A673 (cell line): ENCODE data around the gene FXR2. TPM values are rescaled to one million over a fixed set of nuclear protein-coding genes. Genes with fewer than 3 reads are reported as not detected.

ENCODE experiments used
- BruUV-seq: library from RNA; stranded (reverse); fragments of 400-500 nt; replicated peaks from 2 replicates; lab custom pipeline; 2021; lab: Mats Ljungman, UMichigan
- CTCF ChIA-PET: fragments of 300-600 bp; sonication (Branson Sonifier 250); formaldehyde crosslinking; loops from one replicate; lab custom pipeline; 2022; ENCODE audit warnings: antibody characterized with exemption; lab: Charles Lee
- POLR2A ChIA-PET: fragments of 300-600 bp; sonication (Branson Sonifier 250); formaldehyde crosslinking; loops from one replicate; lab custom pipeline; 2022; ENCODE audit warnings: antibody characterized with exemption; ENCODE audit not compliant: low non-redundant PET; lab: Charles Lee
- DNase-seq: peaks from one replicate; pipeline ENCODE4 v3.0.0-alpha.2; 2015; ENCODE audit warnings: low spot score
- H3K27ac ChIP-seq: fragments of 200-600 bp; sonication (generic); 2 replicates; pipeline ENCODE4 v1.5.1; 2016; ENCODE audit warnings: mixed run types, low read depth, mild to moderate bottlenecking, mixed read lengths, antibody characterized with exemption, low read length; ENCODE audit not compliant: poor library complexity, severe bottlenecking
- H3K27me3 ChIP-seq: fragments of 200-600 bp; sonication (generic); replicated peaks from 2 replicates; pipeline ENCODE4 v1.6.1; 2017; ENCODE audit warnings: mixed run types, low read depth, mild to moderate bottlenecking, mixed read lengths, antibody characterized with exemption, low read length; ENCODE audit not compliant: insufficient read depth, poor library complexity
- H3K36me3 ChIP-seq: fragments of 200-600 bp; sonication (generic); 2 replicates; pipeline ENCODE4 v1.6.1; 2016; ENCODE audit warnings: mixed run types, mild to moderate bottlenecking, mixed read lengths, antibody characterized with exemption, low read length; ENCODE audit not compliant: insufficient read depth, poor library complexity, severe bottlenecking
- H3K4me1 ChIP-seq: fragments of 200-600 bp; sonication (generic); 2 replicates; pipeline ENCODE4 v1.6.1; 2017; ENCODE audit warnings: mixed run types, mild to moderate bottlenecking, mixed read lengths, antibody characterized with exemption, low read length; ENCODE audit not compliant: insufficient read depth, poor library complexity, severe bottlenecking
- H3K4me3 ChIP-seq: fragments of 200-600 bp; sonication (generic); 2 replicates; pipeline ENCODE4 v1.5.1; 2016; ENCODE audit warnings: low read depth, mixed run types, mild to moderate bottlenecking, mixed read lengths, low read length; ENCODE audit not compliant: poor library complexity, severe bottlenecking
- H3K9me3 ChIP-seq: fragments of 200-600 bp; sonication (generic); 2 replicates; pipeline ENCODE4 v1.6.1; 2016; ENCODE audit warnings: mixed run types, low read depth, mild to moderate bottlenecking, mixed read lengths, antibody characterized with exemption, low read length; ENCODE audit not compliant: poor library complexity, severe bottlenecking
- EZH2 ChIP-seq: fragments of 200-600 bp; sonication (generic); IDR thresholded peaks from 2 replicates; pipeline ENCODE4 v1.6.1; 2017; ENCODE audit warnings: borderline replicate concordance, low read depth, mild to moderate bottlenecking, mixed read lengths, antibody characterized with exemption, low read length; ENCODE audit not compliant: poor library complexity, severe bottlenecking
- intact Hi-C: fragments of 100-400 bp; cut with micrococcal nuclease; formaldehyde crosslinking; loops from one replicate; pipeline ENCODE4 v1.10.0; 2022; ENCODE audit not compliant: unreplicated experiment
- total RNA-seq: library from RNA; stranded (reverse); gene quantifications from 2 replicates; pipeline ENCODE4 v1.2.3, GENCODE V29; 2021
- TF ChIP-seq, protein P1 (sequence below): fragments of 300-800, 200-600 bp; sonication (generic); conservative IDR thresholded peaks from 2 replicates; pipeline ENCODE4 v1.5.1; 2017; ENCODE audit warnings: low read depth, mild to moderate bottlenecking, antibody characterized with exemption, low read length, moderate library complexity, mixed read lengths

FXR2 gene
- total RNA-seq, 1 experiment from 2014 or later, result 101 TPM

DNA sequence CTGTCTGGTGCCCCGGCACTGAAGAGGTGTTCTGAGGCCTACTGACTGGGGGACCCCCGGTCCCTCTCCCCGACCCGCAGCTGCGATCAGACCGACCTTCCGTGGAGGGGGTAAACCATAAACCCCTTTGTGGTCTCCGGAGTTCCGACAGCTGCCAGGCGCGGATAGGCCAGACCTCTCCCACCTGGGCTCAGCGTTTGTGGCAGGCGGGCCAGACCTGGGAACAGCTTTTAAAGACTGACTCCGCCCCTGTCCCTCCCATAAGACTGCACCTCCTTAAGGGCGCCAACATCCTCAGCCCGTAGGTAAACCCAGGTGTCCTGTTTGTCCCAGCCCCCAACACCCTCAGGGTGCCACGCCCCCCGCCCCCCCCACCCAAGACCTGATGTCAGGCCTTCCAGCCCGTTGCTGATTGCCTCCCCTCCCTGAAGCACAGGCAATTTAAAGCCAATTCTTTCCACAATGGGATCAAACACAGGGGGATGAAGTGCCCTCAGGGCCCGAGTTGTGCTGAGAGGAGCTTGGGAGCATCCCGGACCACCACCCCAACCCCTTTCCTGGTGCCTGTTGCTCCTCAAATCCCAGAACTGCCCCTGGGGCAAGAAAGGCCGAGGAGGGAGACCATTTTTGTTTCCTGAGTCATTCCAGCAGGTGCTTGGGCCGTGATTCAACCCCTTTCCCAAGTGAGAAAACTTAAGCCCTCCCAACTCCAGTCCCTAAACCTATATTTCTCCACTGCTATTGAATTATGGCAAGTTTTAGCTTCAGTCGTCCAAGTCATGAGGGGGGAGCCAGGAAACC lies 24.6 kb downstream of the FXR2 start, which contains the start of gene SOX15:
TSS of gene SOX15 (minus strand) at position 204 of the 801 bp plus-strand sequence. CDS start 418 bp downstream, outside the sequence.
- ChIA-PET CTCF (interaction anchor here (1.1 to 1.2 kb wide), 3 partner anchors 10 to 97 kb away, joined by 6 to 9 read pairs (median 7); partner anchors contain the start of genes CD68, TP53 and WRAP53), POLR2A (interaction anchor here (1.7 kb wide), 1 partner anchor 98 kb away, joined by 3 read pairs; the partner anchor contains the start of gene WRAP53)
- BruUV-seq, result no TSS peak
- Histone ChIP-seq H3K36me3 (peaks cover 79% of the 10 kb centered on the region), H3K27me3 (no peaks in the 10 kb centered on the region), H3K4me3 (no peak within 1 kb of the TSS), H3K4me1 (peaks cover 6% of the 10 kb centered on the region), H3K9me3 (no peaks in the 10 kb centered on the region), H3K27ac (peak within 1 kb of the TSS; percentile 60)
- TF ChIP-seq, protein P1, sequence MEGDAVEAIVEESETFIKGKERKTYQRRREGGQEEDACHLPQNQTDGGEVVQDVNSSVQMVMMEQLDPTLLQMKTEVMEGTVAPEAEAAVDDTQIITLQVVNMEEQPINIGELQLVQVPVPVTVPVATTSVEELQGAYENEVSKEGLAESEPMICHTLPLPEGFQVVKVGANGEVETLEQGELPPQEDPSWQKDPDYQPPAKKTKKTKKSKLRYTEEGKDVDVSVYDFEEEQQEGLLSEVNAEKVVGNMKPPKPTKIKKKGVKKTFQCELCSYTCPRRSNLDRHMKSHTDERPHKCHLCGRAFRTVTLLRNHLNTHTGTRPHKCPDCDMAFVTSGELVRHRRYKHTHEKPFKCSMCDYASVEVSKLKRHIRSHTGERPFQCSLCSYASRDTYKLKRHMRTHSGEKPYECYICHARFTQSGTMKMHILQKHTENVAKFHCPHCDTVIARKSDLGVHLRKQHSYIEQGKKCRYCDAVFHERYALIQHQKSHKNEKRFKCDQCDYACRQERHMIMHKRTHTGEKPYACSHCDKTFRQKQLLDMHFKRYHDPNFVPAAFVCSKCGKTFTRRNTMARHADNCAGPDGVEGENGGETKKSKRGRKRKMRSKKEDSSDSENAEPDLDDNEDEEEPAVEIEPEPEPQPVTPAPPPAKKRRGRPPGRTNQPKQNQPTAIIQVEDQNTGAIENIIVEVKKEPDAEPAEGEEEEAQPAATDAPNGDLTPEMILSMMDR, result no peak
- TF ChIP-seq EZH2, result no peak
- DNase-seq, result no peak
- intact Hi-C loops, result no loop called here

DNA sequence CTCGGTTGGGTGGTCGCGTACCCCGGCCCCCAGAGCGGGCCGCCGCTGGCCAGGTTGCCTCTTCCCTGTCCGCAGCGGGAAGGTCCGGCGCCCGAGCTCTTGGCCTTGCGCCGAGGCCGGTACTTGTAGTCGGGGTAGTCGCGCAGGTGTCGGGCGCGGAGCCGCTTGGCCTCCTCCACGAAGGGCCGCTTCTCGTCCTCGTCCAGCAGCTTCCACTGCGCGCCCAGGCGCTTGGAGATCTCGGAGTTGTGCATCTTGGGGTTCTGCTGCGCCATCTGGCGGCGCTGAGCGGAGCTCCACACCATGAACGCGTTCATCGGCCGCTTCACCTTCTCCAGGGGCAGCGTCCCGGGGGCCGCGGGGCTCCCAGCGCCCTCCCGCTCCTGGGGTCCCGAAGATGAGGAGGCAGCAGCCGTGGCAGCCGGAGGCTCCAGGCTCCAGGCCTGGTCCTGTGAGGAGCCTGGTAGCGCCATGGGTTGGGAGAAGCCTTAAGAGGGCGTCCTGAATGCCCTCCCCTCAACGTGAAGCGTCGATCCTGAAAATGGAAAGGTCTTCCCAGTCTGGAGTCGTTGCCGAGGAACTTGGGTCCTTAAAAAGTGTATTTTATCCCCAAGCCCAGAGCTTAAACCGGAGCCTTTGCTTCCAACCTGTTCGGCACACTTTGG lies 25.4 kb downstream of the FXR2 start:
- no peaks in the 10 kb centered on the region for H3K9me3 ChIP-seq
- no peaks in the 10 kb centered on the region for H3K27me3 ChIP-seq
- peak; percentile 90 for DNase-seq
- no peak overlapping the region for H3K4me3 ChIP-seq
- TF ChIP-seq, protein P1, result peak; percentile 94
- TF ChIP-seq EZH2, result no peak
- peaks cover 72% of the 10 kb centered on the region for H3K36me3 ChIP-seq
- no TSS peak for BruUV-seq
- intact Hi-C loops, result no loop called here
- CTCF ChIA-PET, result interaction anchor here (0.6 to 1.2 kb wide), 8 partner anchors 9 to 544 kb away, joined by 3 to 9 read pairs (median 4); partner anchors contain the start of genes CD68, FXR2, TP53 and WRAP53
- H3K4me1 ChIP-seq, result peaks cover 10% of the 10 kb centered on the region
- peak overlapping the region; percentile 48 for H3K27ac ChIP-seq
- POLR2A ChIA-PET, result interaction anchor here (0.5 to 1.7 kb wide), 2 partner anchors 99 to 105 kb away, joined by 3 read pairs; partner anchors contain the start of genes POLR2A and WRAP53

DNA sequence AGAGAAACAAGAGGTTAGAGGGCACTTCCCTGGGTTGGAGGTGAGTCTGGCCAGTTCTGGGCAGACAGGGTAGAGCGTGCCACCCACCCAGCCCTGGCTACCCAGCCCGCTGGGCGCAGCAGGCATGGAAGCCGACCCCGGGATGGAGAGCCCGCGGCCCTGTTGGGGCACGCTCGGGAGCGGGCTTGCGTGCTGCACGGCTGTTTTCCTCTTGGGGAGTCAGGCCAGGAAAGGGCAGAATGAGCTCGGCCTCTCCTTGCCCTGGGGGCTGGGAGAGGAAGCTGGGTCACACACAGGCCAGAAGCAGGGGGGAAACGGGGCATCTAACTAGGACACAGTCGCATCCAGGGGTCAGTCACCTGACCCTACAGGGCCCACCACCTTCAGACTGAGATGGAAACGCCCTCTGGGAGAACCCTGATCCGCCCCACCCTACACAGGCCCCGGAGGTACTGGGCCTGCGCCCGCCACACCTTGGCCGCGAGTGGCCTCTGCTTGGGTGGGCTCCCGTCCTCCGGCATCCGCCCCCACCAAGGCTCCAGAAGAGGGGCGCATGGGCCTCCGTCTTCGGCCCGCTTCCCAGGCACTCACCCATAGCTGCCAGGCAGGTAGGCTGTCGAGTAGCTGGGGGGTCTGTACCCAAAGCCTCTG lies 26.0 kb downstream of the FXR2 start:
- Histone ChIP-seq H3K4me1 (peaks cover 10% of the 10 kb centered on the region), H3K4me3 (no peak overlapping the region), H3K27me3 (no peaks in the 10 kb centered on the region), H3K36me3 (peaks cover 65% of the 10 kb centered on the region), H3K27ac (peak overlapping the region; percentile 48), H3K9me3 (no peaks in the 10 kb centered on the region)
- ChIA-PET CTCF (interaction anchor here (0.6 to 1.2 kb wide), 7 partner anchors 9 to 543 kb away, joined by 4 to 9 read pairs (median 4); partner anchors contain the start of genes CD68, FXR2, TP53 and WRAP53), POLR2A (interaction anchor here (0.5 kb wide), 1 partner anchor 105 kb away, joined by 3 read pairs; the partner anchor contains the start of gene POLR2A)
- intact Hi-C loops, result no loop called here
- BruUV-seq, result no TSS peak
- no peak for DNase-seq
- TF ChIP-seq EZH2, result no peak
- TF ChIP-seq, protein P1, result no peak
